GM19452 (cell line): ENCODE results near the gene VWA1.
"Not testable (repeated sequence)": the region's sequence is repeated elsewhere in the genome, so short reads cannot be mapped to it uniquely, and the experiment has no call there.

Source experiments
- ATAC-seq: cut with Tn5 transposase; IDR thresholded peaks from one replicate; pipeline ENCODE4 v1.9.1; 2021; ENCODE audit not compliant: unreplicated experiment

Gene VWA1

DNA sequence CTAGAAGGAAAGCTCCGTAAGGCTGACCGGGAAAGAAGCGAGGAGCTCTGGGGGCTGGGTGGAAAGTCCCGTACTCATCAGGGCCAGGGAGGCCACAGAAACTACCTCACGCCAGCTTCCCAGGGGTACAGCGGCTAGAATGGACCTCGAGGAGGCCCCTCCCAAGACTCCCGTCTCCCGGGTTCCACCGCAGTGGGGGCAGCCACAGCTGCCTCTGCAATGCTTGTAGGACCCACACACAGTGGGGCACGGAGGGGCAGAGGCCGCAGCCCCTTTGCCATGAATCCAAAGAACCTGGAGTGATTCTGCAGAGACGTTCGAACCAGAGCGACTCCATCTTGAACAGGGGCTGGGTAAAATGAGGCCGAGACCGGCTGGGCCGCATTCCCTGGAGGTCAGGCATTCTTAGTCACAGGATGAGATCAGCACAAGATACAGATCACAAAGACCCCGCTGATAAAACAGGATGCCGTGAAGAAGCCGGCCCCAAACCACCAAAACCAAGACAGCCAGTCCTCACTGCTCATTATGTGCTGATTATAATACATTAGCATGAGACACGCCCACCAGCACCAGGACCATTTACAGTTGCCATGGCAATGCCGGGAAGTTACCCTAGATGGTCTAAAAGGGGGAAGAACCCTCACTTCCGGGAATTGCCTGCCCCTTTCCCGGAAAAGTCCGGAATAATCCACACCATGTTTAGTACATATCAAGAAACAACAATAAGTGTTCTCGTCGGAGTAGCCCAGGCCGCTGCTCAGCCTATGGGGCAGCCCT, 12.8 kb upstream of the VWA1 start:
- ATAC-seq: no peak

DNA sequence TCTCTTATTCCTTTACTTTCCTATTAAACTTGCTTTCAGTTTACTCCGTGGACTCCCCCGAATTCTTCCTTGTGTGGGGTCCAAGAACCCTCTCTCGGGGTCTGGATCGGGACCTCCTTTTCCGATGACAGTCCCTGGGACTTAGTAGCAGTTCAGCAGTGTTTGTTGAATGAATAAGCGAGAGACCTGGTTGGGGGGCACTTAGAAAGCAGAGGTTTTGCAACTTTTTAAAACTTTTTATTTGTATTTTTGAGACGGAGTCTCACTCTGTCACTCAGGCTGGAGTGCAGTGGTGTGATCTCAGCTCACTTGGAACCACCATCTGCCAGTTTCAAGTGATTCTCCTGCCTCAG, 12.3 kb upstream of the VWA1 start:
- ATAC-seq: no peak

DNA sequence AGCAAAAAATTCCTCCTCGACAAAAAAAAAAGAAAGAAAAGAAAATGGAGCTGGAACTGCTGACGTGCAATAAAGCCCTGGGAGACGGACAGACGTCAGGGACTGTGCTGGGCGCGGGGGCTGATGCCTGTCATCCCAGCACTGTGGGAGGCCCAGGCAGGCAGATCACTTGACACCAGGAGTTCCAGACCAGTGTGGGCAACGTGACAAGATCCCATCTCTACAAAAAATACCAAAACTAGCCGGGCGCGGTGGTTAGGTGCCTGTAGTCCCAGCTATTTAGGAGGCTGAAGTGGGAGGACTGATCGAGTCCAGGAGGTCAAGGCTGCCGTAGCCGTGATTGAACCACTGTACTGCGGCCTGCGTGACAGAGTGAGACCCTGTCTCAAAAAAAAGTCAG, 10.8 kb upstream of the VWA1 start:
- no peak for ATAC-seq

DNA sequence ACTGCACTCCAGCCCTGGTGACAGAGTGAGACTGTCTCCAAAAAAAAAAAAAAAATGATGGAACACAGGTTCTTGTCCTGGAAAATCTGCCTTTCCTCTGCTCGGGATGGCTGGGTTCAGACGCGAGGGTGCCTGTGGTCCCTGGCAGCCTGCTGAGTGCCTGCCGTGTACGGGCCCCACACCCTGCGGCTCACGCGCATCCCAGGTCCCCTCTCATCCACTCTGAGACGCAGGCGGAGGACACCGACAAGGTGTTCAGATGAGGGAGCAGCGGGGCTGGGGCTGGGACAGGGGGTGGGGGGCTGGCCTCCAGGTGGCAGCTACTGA, 10.1 kb upstream of the VWA1 start:
- ATAC-seq: no peak

DNA sequence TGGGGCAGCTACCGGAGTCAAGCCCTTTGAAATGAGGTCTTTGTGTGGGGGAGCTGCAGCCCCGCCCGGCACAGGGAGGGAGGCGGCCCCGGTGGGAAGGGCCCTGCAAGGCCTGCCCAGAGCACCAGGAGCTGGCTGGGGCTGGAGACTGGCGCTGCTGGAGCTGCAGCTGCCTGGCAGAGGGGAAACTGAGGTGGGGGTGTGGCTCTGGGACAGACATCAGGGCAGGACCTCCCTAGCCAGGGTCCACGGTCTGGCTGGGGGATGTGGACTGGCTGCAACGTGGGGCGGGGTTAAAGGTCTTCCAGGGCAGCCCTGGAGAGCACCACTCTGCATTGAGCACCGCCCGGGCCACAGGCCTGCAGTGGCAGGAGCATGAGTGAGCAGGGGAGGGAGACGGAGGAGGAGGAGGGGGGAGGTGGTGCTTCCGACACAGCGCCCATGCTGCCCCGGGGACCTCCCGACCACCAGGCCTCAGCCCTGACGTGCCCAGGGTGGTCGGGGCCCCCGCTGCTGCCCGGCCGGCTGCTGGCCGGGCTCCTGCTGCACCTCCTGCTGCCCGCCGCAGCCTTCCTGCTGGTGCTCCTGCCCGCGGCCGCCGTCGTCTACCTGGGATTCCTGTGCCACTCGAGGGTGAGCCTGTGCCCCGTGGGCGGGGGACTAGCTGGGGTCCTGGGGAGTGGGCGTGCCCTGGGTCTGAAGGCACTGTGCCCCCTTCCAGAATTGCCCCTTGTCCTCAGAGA, 9.6 kb upstream of the VWA1 start:
- no peak for ATAC-seq

DNA sequence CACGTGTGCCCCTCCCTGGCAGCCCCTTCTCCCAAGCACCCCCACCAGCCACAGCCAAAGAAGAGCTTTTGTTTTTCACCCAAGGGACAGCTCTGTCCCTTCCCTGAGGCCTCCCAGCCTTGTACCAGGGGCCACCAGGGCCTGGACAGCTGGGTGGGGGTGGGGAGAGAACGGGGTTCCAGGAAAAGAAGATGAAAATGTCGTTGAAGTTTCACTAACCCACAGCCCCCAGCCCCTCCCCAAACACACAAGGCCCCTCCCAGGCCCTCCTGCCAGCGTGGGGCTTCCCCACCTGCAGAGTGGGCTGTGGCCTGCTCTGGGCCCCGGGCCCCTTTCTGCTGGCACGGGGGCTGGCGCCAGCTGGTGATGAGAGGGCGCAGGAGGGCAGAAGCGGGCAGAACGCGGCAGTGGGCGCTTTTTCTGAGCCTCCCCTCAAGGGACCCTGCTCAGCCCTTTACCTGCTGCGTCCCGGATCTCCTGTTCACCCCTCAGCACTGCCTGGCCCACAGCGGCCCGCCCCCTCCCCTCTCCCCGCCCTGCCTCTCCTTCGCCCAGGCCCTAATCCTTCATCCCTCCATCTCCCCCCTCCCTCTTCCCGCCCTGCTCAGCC, 8.9 kb upstream of the VWA1 start:
- no peak for ATAC-seq

DNA sequence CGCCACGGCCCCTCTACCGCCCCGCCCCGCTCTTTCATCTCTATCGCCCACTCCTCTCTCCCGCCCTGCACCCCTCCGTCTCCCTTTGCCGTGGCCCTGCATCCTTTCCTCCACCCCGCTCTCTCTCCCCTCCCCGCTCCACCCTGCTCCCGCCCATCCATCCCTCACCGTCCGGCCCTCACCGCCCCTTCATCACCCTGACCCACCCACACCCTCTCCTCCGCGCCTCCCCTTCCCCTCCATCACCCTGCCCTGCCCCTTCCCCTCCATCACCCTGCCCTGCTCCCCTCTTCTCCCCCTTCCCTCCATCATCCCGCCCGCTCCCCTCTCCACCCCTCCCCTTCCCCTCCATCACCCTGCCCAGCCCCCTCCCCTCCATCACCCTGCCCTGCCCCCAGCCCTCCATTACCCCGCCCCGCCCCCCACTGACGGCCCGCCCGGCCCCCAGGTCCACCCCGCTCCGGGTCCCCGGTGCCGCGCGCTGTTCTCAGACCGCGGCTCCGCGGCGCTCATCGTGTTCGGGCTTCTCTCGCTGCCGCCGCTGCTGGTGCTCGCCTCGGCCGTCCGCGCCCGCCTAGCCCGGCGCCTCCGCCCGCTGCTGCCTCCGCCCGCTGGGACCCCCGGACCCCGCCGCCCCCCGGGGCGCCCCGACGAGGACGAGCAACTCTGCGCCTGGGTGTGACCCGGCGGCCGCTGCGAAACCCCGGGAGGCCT, 8.2 kb upstream of the VWA1 start:
- no peak for ATAC-seq

DNA sequence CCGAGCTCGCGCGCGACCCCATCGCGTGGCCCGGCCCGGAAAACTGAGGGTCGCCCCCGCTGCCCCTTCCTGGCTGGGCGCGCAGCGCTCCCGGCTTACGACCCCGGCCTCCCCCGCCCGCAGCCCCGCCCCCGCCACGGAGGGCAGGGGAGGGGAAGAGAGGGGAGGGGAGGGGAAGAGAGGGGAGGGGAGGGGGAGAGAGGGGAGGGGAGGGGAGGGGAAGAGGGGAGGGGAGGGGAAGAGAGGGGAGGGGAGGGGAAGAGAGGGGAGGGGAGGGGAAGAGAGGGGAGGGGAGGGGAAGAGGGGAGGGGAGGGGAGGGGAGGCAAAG, 7.7 kb upstream of the VWA1 start:
- no peak for ATAC-seq

DNA sequence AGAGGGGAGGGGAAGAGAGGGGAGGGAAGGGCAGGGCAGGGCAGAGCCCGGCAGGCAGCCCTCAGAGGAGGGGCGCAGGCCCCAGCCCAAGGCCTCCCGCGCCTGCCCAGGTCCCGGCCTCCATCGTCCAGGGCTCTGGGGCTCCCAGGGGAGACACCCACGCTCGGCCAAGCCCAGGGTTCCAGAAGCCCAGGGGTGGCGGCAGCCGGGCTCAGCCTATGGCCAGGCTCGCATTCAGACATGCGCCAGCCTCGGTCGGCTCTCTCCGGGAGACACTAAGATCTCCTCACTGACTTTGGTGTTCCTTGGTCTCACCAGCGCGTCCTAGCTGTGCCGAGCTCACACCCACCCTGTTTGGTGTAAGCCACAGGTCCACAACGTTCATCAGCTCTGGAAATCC, 7.3 kb upstream of the VWA1 start:
- no peak for ATAC-seq

DNA sequence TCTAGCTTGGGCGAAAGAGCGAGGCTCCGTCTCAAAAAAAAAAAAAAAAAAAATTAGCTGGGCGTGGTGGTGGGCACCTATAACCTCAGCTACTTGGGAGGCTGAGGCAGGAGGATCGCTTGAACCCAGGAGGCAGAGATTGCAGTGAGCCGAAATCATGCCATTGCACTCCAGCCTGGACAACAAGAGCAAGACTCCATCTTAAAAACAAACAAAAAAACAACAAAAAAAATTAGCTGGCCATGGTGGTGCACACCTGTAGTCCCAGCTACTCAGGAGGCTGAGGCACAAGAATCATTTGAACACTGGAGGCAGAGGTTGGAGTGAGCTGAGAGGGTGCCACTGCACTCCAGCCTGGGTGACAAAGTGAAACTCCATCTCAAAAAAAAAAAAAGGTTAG, 6.5 kb upstream of the VWA1 start:
- not testable (repeated sequence) for ATAC-seq

DNA sequence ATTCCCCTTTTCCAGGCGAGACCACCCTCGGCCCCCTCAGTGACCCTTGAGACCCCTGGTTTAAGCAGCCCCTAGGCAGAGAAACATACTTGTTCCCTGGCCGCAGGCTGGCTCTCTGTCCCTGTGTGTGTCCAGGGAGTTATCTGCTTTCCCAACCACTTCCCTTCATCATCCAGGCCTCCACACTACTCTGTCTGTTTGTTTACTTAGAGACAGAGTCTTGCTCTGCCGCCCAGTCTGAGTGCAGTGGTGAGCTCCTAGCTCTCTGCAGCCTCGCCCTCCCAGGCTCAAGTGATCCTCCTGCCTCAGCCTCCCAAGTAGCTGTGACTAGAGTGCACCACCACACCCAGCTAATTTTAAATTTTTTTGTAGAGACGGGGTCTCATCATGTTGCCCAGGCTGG, 5.8 kb upstream of the VWA1 start:
- no peak for ATAC-seq

DNA sequence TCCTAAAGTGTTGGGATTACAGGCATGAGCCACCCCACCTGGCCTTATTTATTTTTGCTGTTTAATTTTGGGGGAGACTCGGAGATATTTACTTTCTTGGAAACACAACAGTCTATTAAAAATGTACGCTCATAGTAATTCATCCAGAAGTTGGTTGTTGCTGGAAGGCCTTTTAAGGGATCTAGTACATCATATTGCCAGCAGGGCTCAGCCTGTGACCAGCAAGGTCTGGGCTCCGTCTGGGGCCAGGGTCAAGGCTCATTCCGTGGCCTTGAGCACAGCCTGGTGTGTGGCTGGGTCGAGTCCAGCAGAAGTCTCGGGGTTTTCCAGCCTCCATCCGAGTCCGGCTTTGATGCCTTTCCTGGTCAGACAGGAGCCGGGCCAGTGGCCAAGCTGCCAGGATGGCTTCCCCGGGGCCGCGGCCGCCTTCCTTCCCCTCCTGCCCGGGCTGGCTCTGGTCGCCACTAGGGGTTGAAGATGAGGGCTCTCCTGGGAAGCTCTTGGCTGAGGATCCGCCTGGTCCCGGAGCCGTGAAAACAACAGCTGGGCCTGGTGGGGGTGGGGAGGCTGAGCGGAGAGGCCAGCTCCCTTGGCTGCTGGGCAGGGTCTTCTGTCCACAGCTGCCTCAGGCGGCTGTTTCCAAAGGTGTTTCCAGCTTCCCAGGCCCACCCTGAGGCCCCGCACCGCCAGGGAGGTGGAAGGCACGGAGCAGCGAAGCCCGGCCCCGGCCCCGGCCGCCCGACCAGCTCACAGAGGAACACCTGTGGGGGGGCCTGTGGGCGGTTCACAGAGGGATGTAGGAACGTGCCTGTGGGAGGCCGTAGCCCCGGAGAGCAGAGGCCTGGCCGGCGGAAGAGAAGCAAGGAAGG, 5.1 kb upstream of the VWA1 start:
- ATAC-seq: no peak

DNA sequence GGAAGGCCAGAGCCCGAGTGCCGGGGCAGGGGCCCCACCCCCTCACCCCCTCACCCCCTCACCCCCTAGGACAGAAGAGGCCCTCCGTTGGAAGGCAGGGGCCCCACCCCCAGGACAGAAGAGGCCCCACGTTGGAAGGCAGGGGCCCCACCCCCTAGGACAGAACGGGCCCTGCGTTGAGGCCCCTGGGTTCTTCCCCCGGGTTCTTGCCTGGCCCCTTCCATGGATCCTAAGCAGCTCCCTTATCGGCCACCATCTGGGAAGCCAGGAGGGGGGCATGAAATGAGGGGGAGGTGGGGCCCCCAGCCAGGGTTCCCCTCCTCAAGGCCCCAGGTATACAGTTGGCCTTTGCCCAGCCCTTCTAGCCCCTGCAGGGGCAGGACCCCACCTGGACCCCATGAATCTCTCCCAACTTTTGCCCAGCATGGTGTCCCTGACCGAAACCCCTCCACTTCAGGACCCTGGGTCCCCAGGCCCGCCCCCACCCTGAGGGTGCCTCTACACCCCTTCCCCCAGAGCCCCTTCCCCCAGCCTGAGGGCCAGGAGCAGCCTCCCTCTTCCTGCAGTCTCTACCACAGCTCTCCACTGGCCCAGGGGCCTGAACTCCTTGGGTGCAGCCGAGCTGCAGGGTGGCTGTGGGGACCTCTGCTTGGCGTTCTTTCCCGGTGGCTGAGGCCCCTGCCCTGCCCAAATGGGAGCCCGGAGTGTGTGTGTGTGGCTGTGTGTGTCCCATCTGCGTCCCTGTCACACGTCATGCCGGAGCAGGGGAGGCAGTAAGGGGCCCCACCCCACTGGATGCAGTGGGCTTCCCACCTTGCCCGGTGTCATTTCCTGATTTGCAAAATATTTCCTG, 4.3 kb upstream of the VWA1 start:
- ATAC-seq: no peak

DNA sequence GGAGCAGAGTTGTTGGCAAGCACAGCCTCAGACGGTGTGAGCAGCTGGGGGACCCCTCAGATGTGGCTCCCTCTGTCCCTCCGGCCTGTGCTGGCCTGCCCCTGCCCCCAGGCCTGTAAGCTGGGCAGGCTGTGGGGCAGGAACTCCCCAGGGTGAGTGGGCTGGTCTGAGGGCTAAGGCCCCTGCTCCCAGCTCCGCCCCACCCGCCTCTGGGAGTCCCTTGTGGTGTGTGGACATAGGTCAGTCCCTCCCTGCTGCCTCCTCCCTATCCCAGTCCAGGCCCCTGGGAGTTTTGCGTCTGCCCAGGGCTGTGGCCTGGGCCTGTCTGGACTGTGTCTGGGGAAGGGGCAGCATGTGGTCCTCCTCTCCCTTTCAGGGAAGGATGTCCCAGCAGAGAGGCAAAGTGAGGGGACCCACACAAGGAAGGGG, 3.6 kb upstream of the VWA1 start:
- no peak for ATAC-seq

DNA sequence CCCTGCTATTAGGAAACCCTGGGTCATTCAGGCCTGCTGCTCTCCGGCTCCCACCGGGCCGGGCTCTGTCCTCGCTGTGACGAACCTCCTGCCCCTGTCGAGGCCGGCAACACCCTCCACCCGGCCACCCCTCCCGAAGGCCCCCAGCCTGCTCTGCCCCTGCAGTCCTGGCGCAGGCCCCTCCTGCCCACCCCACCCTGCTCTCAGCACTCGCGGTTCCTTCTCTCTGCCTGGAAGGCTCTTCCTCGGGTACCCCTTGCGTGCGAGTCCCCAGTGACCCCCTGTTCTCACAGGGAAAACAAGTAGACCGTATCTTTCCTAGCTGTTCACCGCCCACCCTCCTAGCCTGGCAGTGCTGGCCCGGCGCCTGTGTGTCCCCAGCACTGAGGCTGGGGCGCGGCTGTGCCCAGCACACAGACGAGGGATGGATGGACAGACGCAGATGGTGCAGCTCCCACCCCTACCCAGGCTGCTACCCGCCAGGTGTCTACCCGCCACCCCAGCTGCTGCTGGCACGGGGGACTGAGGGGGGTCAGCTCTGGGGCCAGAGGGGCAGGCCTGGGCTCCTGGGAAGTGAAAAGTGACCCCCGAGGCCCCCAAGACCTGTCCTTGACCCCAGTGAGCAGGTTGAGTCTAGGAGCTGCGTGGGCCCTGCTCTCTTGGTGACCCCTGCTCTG, 3.1 kb upstream of the VWA1 start:
- ATAC-seq: no peak

DNA sequence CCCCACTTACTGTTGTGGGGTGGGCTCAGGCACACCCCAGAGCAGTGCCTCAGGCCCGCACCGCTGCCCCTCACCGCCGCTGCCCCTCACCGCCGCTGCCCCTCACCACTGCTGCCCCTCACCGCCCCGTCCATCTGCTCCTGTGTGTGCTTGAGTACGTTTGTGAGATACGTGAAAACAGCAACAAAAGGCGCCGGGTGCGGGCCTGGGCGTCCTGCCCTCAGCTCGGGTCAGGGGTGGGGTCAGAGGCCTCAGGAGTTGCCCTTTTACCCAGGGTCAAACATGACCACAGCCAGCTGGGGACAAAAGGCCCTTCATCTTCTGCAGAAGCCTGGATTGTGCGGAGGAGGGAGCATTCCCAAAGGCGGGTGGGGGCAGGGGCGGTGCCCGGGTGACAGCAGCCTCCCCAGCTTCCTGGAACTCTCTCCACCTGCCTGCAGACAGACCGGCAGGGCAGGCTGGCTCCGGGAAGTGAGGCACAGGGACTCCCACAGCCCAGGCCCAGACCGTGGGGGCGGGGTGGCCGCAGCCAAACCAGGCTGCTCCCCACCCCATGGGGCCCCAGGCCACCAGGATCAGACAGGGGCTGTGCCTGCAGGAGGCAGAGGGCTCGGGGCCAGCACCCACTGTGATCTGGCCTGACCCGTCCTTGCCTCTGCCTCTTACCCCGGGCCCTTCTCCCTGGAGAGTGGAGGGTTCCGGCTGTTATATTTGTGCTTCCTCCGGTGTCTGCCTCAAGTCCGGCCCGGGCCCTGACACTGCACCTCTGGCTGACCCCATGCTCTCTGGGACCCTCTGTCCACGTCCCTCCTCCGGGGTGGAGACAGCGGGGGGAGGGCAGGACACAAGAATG, 2.3 kb upstream of the VWA1 start:
- no peak for ATAC-seq

DNA sequence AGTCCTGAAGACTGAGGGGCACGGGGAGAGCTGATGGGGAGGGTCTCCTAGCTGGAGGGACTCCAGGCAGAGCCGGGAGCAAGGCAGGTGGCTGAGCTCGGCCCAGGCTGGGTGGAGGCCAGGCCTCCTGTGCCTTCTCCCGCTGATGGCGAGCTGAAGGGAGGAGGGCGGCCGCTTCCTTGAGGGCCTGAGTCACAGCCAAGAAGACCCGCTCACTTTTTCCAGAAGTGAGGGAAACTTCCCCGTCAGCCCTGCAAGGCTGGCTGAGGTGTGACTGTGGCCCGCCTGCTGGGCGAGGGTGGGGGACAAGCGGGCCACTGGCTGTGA, 1.7 kb upstream of the VWA1 start:
- ATAC-seq: no peak

DNA sequence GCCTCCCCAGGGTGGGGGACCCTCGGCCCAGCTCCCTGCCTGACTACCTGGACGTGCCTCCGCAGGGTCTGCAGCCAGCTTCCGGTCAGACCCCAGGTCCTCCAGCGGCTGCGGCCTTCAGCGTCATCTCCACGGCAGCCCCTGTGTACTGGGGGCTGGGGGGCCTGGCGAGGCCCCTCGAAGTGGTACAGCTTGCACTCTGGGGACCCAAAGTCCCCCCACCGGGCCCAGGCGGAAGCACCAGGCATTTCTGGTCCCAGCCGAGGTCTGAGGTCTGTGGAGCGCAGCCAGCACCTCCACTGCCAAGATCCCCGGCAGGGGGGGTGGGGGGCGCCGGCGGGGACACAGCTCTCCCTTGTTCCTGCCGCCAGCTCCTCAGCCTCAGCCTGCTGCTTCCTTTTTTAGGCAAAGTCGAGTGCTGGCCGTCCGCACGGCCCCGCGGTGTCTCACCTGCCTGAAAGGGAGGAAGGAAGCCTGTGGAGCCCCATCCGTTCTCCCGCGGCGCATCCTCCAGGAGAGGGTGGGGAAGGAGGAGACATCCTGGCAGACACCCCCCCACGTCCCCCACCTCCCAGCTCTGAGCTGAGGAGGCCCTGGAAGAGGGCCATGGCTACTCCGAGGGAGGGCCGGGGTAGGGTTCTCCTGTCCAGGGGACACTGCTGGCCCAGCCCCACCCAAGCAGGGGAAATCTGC, 1.2 kb upstream of the VWA1 start:
- no peak for ATAC-seq
